HG03039 (cell line): ENCODE measurements around the gene YTHDF2.
"Not testable (repeated sequence)": the region's sequence is repeated elsewhere in the genome, so short reads cannot be mapped to it uniquely, and the experiment has no call there.

Experiments used
- ATAC-seq: cut with Tn5 transposase; IDR thresholded peaks from one replicate; pipeline ENCODE4 v1.9.1; 2021; ENCODE audit warnings: mild to moderate bottlenecking, moderate library complexity; ENCODE audit not compliant: unreplicated experiment

The YTHDF2 gene

GRCh38 chr1:28736450-28737306 is at the start of gene YTHDF2:
TSS of gene YTHDF2 (plus strand) at chr1:28736940. CDS start at chr1:28737121, 181 bp downstream.
- ATAC-seq = peak; percentile 74

- not testable (repeated sequence) for ATAC-seq
Measured at GRCh38 chr1:28691627-28692026, 45.1 kb upstream of the YTHDF2 start.

GRCh38 chr1:28703629-28704028 is 33.1 kb upstream of the YTHDF2 start:
- no peak for ATAC-seq

- ATAC-seq = no peak
Measured at GRCh38 chr1:28716336-28716735, 20.4 kb upstream of the YTHDF2 start.

GRCh38 chr1:28718166-28718565 is 18.6 kb upstream of the YTHDF2 start:
- ATAC-seq = no peak

- ATAC-seq = no peak
Measured at GRCh38 chr1:28718586-28719331, 18.0 kb upstream of the YTHDF2 start.

- no peak for ATAC-seq
Measured at GRCh38 chr1:28719332-28719619, 17.5 kb upstream of the YTHDF2 start.

GRCh38 chr1:28720376-28720775 is 16.4 kb upstream of the YTHDF2 start:
- ATAC-seq = no peak

GRCh38 chr1:28721927-28722326 is 14.8 kb upstream of the YTHDF2 start:
- not testable (repeated sequence) for ATAC-seq

- not testable (repeated sequence) for ATAC-seq
Measured at GRCh38 chr1:28725365-28725764, 11.4 kb upstream of the YTHDF2 start.

- no peak for ATAC-seq
Measured at GRCh38 chr1:28735961-28736449, 735 bp upstream of the YTHDF2 start.

- ATAC-seq = peak; percentile 22
Measured at GRCh38 chr1:28737307-28738132, 780 bp downstream of the YTHDF2 start.

- no peak for ATAC-seq
Measured at GRCh38 chr1:28740118-28740517, 3.4 kb downstream of the YTHDF2 start.

GRCh38 chr1:28744184-28744583 is 7.4 kb downstream of the YTHDF2 start:
- no peak for ATAC-seq

GRCh38 chr1:28745653-28746173 is 9.0 kb downstream of the YTHDF2 start:
- ATAC-seq = no peak

GRCh38 chr1:28750330-28750729 is 13.6 kb downstream of the YTHDF2 start:
- ATAC-seq = no peak

- ATAC-seq = not testable (repeated sequence)
Measured at GRCh38 chr1:28750771-28751294, 14.1 kb downstream of the YTHDF2 start.

- ATAC-seq = no peak
Measured at GRCh38 chr1:28751315-28752060, 14.7 kb downstream of the YTHDF2 start.

- ATAC-seq = no peak
Measured at GRCh38 chr1:28755701-28756100, 19.0 kb downstream of the YTHDF2 start.

- no peak for ATAC-seq
Measured at GRCh38 chr1:28756846-28757245, 20.1 kb downstream of the YTHDF2 start.
